ENCODE results near the gene BICD1.

BICD1 gene

DNA sequence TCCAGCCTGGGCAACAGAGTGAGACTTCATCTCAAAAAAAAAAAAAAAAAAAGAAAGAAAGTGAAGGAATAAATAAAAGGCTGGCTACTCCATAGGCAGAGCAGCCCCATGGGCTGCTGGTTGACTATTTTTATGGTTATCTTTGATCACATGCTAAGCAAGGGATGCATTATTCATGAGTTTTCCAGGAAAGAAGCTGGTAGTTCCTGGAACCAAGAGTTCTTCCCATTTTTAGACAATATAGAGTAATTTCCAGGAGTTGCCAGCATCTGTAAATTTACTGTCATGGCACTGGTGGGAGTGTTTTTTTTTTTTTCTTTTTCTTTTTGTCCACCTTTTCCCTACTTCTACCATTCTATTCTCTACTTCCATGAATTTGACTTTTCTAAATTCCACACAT is 316.9 kb downstream of the BICD1 start:
- DNase-seq, result no peak
- no peaks in the 10 kb centered on the region for H3K4me1 ChIP-seq (ENCODE audit: control insufficient read depth, insufficient read depth, low read length, poor library complexity, severe bottlenecking)
- no peaks in the 10 kb centered on the region for H3K9me3 ChIP-seq (ENCODE audit: control insufficient read depth, low read length)
- H3K4me3 ChIP-seq (ENCODE audit: insufficient read depth, low read depth, low read length, poor library complexity, severe bottlenecking), result no peak overlapping the region
- no peak overlapping the region for H3K27ac ChIP-seq (ENCODE audit: insufficient read depth, low read length, poor library complexity, severe bottlenecking)
- H3K27me3 ChIP-seq (replicated peaks; ENCODE audit: control insufficient read depth, insufficient read depth, low read length, poor library complexity, severe bottlenecking), result no peaks in the 10 kb centered on the region
- H3K36me3 ChIP-seq (ENCODE audit: control insufficient read depth, insufficient read depth, low read length), result no peaks in the 10 kb centered on the region

DNA sequence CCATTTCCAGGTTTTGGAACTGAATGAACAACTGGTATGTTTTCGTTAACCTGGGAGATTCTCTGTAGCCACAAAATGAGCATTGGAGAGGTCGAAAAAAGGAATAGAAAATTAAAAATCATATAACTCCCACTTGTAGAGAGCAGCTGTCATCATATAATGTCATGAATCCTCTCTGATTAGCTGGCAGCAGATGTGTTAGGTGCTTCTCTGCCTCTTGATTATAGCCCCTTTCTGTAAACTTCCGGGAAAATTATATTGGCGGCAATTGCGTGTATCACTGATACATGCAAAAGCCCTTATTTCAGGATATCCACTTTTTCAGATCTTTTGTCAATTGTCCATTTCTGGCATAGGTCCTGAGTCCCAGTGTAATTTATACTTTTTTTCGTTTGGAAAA is 324.4 kb downstream of the BICD1 start:
- DNase-seq, result no peak
- no peaks in the 10 kb centered on the region for H3K36me3 ChIP-seq (ENCODE audit: control insufficient read depth, insufficient read depth, low read length)
- no peak overlapping the region for H3K27ac ChIP-seq (ENCODE audit: insufficient read depth, low read length, poor library complexity, severe bottlenecking)
- H3K4me1 ChIP-seq (ENCODE audit: control insufficient read depth, insufficient read depth, low read length, poor library complexity, severe bottlenecking), result no peaks in the 10 kb centered on the region
- H3K4me3 ChIP-seq (ENCODE audit: insufficient read depth, low read depth, low read length, poor library complexity, severe bottlenecking), result no peak overlapping the region
- no peaks in the 10 kb centered on the region for H3K9me3 ChIP-seq (ENCODE audit: control insufficient read depth, low read length)
- H3K27me3 ChIP-seq (replicated peaks; ENCODE audit: control insufficient read depth, insufficient read depth, low read length, poor library complexity, severe bottlenecking), result no peaks in the 10 kb centered on the region

Measured in effector memory CD4-positive, alpha-beta T cell (primary cell).